ENCODE results near the gene ZNF548. TPM values are rescaled to one million over a fixed set of nuclear protein-coding genes. Genes with fewer than 3 reads are reported as not detected.

ZNF548 gene
- total RNA-seq, 2 donors from 2014 or later: 48.2 to 49.1 TPM

- no peak for ATAC-seq (ENCODE audit: insufficient number of reproducible peaks, low FRiP score, low read depth)
- H3K4me3 ChIP-seq: no peak overlapping the region
- DNase-seq (ENCODE audit: low spot score): no peak
- no peak overlapping the region for H3K27ac ChIP-seq
- no peaks in the 10 kb centered on the region for H3K27me3 ChIP-seq (replicated peaks; ENCODE audit: insufficient read depth)
- peaks cover 43% of the 10 kb centered on the region for H3K9me3 ChIP-seq
- H3K36me3 ChIP-seq: peaks cover 58% of the 10 kb centered on the region
- H3K4me1 ChIP-seq (ENCODE audit: control insufficient read depth in 1 of 2, low read depth in 2 of 2): no peaks in the 10 kb centered on the region
- TF ChIP-seq CTCF (IDR thresholded peaks at IDR 0.05): no peak
Observed at GRCh38 chr19:57376151-57376550, 13.5 kb upstream of the ZNF548 start.

- no peak for DNase-seq (ENCODE audit: low spot score)
- TF ChIP-seq CTCF (IDR thresholded peaks at IDR 0.05): no peak
- no peak for ATAC-seq (ENCODE audit: insufficient number of reproducible peaks, low FRiP score, low read depth)
- H3K27me3 ChIP-seq (replicated peaks; ENCODE audit: insufficient read depth): no peaks in the 10 kb centered on the region
- no peak overlapping the region for H3K27ac ChIP-seq
- H3K9me3 ChIP-seq: peaks cover 43% of the 10 kb centered on the region
- H3K36me3 ChIP-seq: peaks cover 47% of the 10 kb centered on the region
- no peaks in the 10 kb centered on the region for H3K4me1 ChIP-seq (ENCODE audit: control insufficient read depth in 1 of 2, low read depth in 2 of 2)
- H3K4me3 ChIP-seq: no peak overlapping the region
Observed at GRCh38 chr19:57377498-57378146, 12.0 kb upstream of the ZNF548 start.

- DNase-seq (ENCODE audit: low spot score): no peak
- Histone ChIP-seq H3K36me3 (peaks cover 25% of the 10 kb centered on the region), H3K27ac (no peak overlapping the region), H3K4me3 (no peak overlapping the region), H3K27me3 (replicated peaks; ENCODE audit: insufficient read depth) (no peaks in the 10 kb centered on the region), H3K4me1 (ENCODE audit: control insufficient read depth in 1 of 2, low read depth in 2 of 2) (no peaks in the 10 kb centered on the region), H3K9me3 (peaks cover 35% of the 10 kb centered on the region)
- TF ChIP-seq CTCF (IDR thresholded peaks at IDR 0.05): no peak
- ATAC-seq (ENCODE audit: insufficient number of reproducible peaks, low FRiP score, low read depth): no peak
Observed at GRCh38 chr19:57380923-57381322, 8.7 kb upstream of the ZNF548 start.

- no peak overlapping the region for H3K27ac ChIP-seq
- H3K4me3 ChIP-seq: no peak overlapping the region
- TF ChIP-seq CTCF (IDR thresholded peaks at IDR 0.05): no peak
- no peak for ATAC-seq (ENCODE audit: insufficient number of reproducible peaks, low FRiP score, low read depth)
- DNase-seq (ENCODE audit: low spot score): no peak
- no peaks in the 10 kb centered on the region for H3K27me3 ChIP-seq (replicated peaks; ENCODE audit: insufficient read depth)
- H3K36me3 ChIP-seq: peaks cover 6% of the 10 kb centered on the region
- H3K9me3 ChIP-seq: peaks cover 19% of the 10 kb centered on the region
- H3K4me1 ChIP-seq (ENCODE audit: control insufficient read depth in 1 of 2, low read depth in 2 of 2): no peaks in the 10 kb centered on the region
Observed at GRCh38 chr19:57382806-57383488, 6.7 kb upstream of the ZNF548 start.

- no peaks in the 10 kb centered on the region for H3K27me3 ChIP-seq (replicated peaks; ENCODE audit: insufficient read depth)
- no peak for TF ChIP-seq CTCF (IDR thresholded peaks at IDR 0.05)
- peaks cover 11% of the 10 kb centered on the region for H3K9me3 ChIP-seq
- H3K27ac ChIP-seq: peak overlapping the region; percentile 90 to 96
- ATAC-seq (ENCODE audit: insufficient number of reproducible peaks, low FRiP score, low read depth) (no peak), DNase-seq (ENCODE audit: low spot score) (no peak)
- H3K4me1 ChIP-seq (ENCODE audit: control insufficient read depth in 1 of 2, low read depth in 2 of 2): peaks cover 12 to 16% of the 10 kb centered on the region in 2 donors
- H3K36me3 ChIP-seq: peaks cover 11% of the 10 kb centered on the region
- peak overlapping the region; percentile 83 for H3K4me3 ChIP-seq
Observed at GRCh38 chr19:57389194-57389729, 392 bp upstream of the ZNF548 start.
